ENCODE results near the gene HOXB9.

DNA sequence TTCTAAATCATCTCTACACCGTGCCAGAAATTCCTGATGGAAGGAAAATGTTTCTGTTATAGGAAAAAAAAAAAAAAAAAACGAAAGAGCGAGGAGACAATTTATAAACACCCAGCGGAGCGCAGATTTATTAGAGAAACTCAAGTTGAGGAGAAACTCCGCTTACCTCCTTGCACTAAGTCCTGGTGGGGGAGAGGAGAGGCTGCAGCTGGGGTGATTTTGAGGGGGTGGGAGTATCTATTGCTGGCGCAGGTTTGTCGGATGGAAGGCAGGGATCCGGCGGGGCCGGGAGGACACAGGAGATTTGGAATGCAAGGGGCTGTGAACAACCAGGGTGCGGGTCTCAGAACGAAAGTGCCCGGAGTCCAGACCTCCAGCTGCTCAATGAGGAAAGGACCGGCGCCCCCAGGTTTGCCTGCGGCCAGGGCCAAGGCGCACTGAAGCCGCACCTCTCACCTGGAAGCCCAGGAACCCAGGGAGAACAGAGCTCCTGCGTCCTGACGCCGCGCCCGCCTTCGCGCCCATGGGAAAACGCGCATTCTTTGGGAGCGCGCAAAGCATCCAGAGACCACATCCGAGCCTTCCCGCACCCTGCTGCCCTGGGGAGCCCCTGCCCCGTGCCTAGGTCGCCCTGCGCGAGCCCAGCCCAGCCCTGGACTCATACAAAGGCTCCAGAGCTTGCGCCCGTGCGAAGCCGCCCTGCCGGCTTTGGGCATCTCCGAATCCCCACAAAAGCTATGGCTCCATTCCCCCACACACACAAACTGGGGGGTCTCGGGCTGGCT is 8.5 kb downstream of the HOXB9 start:
- no peak for TF ChIP-seq CREB5 (CRISPR knock-in tag; IDR thresholded peaks at IDR 0.05; ENCODE audit: low read depth)
- TF ChIP-seq ZFP3 (CRISPR knock-in tag; IDR thresholded peaks at IDR 0.05), result no peak
- TF ChIP-seq, protein P1, sequence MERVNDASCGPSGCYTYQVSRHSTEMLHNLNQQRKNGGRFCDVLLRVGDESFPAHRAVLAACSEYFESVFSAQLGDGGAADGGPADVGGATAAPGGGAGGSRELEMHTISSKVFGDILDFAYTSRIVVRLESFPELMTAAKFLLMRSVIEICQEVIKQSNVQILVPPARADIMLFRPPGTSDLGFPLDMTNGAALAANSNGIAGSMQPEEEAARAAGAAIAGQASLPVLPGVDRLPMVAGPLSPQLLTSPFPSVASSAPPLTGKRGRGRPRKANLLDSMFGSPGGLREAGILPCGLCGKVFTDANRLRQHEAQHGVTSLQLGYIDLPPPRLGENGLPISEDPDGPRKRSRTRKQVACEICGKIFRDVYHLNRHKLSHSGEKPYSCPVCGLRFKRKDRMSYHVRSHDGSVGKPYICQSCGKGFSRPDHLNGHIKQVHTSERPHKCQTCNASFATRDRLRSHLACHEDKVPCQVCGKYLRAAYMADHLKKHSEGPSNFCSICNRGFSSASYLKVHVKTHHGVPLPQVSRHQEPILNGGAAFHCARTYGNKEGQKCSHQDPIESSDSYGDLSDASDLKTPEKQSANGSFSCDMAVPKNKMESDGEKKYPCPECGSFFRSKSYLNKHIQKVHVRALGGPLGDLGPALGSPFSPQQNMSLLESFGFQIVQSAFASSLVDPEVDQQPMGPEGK (CRISPR knock-in tag; IDR thresholded peaks at IDR 0.05; ENCODE audit: borderline replicate concordance), result no peak

Measured in SK-N-SH treated with all-trans-retinoic acid at 6 μM for 48 hours (cell line).